IMR-90 (cell line): ENCODE results near the gene CSTB. TPM values are rescaled to one million over a fixed set of nuclear protein-coding genes. Genes with fewer than 3 reads are reported as not detected.

ENCODE experiments used
- ATAC-seq: fragments of 200-7000 bp; cut with Tn5 transposase; 2 replicates; pipeline ENCODE4 v1.9.1; 2020; ENCODE audit warnings: low read depth, mild to moderate bottlenecking, moderate library complexity
- BruUV-seq: library from RNA; stranded (reverse); fragments of 400-500 nt; replicated peaks from 2 replicates; lab custom pipeline; 2021; lab: Mats Ljungman, UMichigan
- CTCF ChIA-PET: fragments of 300-600 bp; formaldehyde crosslinking; extraction: SDS; loops from one replicate; lab custom pipeline; 2021; ENCODE audit warnings: antibody characterized with exemption; lab: Yijun Ruan, JAX
- POLR2A ChIA-PET: fragments of 300-600 bp; sonication (Branson Sonifier 250); formaldehyde crosslinking; loops from one replicate; lab custom pipeline; 2022; ENCODE audit warnings: antibody characterized with exemption; ENCODE audit not compliant: unreplicated experiment; lab: Charles Lee
- DNase-seq: peaks from one replicate; pipeline ENCODE4 v3.0.0; 2013
- H2AFZ ChIP-seq: replicated peaks from 2 replicates; pipeline ENCODE3; 2013; ENCODE audit warnings: low read length, mild to moderate bottlenecking; ENCODE audit not compliant: poor library complexity
- H2AK5ac ChIP-seq: 2 replicates; pipeline ENCODE4 v1.6.1; 2013; ENCODE audit warnings: low read depth, low read length, inconsistent platforms
- H2AK9ac ChIP-seq: replicated peaks from 2 replicates; pipeline ENCODE3; 2013; ENCODE audit warnings: mild to moderate bottlenecking, low read depth, low read length, moderate library complexity; ENCODE audit not compliant: poor library complexity
- H2BK120ac ChIP-seq: 2 replicates; pipeline ENCODE4 v1.6.1; 2013; ENCODE audit warnings: low read depth, low read length, inconsistent platforms
- H2BK15ac ChIP-seq: 3 replicates; pipeline ENCODE4 v1.6.1; 2013; ENCODE audit warnings: low read depth, low read length, inconsistent platforms
- H2BK20ac ChIP-seq: 2 replicates; pipeline ENCODE4 v1.6.1; 2013; ENCODE audit warnings: low read depth, mild to moderate bottlenecking, inconsistent platforms, low read length, moderate library complexity
- H2BK5ac ChIP-seq: 2 replicates; pipeline ENCODE4 v1.6.1; 2013; ENCODE audit warnings: mild to moderate bottlenecking, low read depth, low read length, inconsistent platforms; ENCODE audit not compliant: poor library complexity, severe bottlenecking
- H3K14ac ChIP-seq: replicated peaks from 2 replicates; pipeline ENCODE4 v1.6.1; 2013; ENCODE audit warnings: low read depth, low read length, inconsistent platforms
- H3K18ac ChIP-seq: 2 replicates; pipeline ENCODE4 v1.6.1; 2013; ENCODE audit warnings: low read depth, low read length, control low read depth
- H3K23ac ChIP-seq: 2 replicates; pipeline ENCODE4 v1.6.1; 2013; ENCODE audit warnings: low read depth, low read length, inconsistent platforms
- H3K27ac ChIP-seq: 2 replicates; pipeline ENCODE4 v1.5.1; 2013; ENCODE audit warnings: mild to moderate bottlenecking, control low read depth, low read length; ENCODE audit not compliant: insufficient read depth
- H3K27me3 ChIP-seq: 2 replicates; pipeline ENCODE4 v1.6.1; 2013; ENCODE audit warnings: low read length; ENCODE audit not compliant: control insufficient read depth, insufficient read depth
- H3K36me3 ChIP-seq: 2 replicates; pipeline ENCODE4 v1.6.1; 2013; ENCODE audit warnings: low read length, mixed read lengths; ENCODE audit not compliant: control insufficient read depth, insufficient read depth
- H3K4ac ChIP-seq: 2 replicates; pipeline ENCODE4 v1.6.1; 2013; ENCODE audit warnings: low read depth, low read length, inconsistent platforms
- H3K4me1 ChIP-seq: 2 replicates; pipeline ENCODE4 v1.6.1; 2013; ENCODE audit warnings: low read length, mixed read lengths; ENCODE audit not compliant: control insufficient read depth, insufficient read depth
- H3K4me2 ChIP-seq: 2 replicates; pipeline ENCODE4 v1.6.1; 2013; ENCODE audit warnings: low read depth, mild to moderate bottlenecking, control low read depth, low read length, moderate library complexity
- H3K4me3 ChIP-seq: 2 replicates; pipeline ENCODE4 v1.5.1; 2013; ENCODE audit warnings: low read depth, mild to moderate bottlenecking, control low read depth, low read length, moderate library complexity; ENCODE audit not compliant: insufficient read depth
- H3K56ac ChIP-seq: 2 replicates; pipeline ENCODE4 v1.6.1; 2013; ENCODE audit warnings: low read length, inconsistent platforms; ENCODE audit not compliant: insufficient read depth; ENCODE audit errors: extremely low read depth
- H3K79me1 ChIP-seq, 2 experiments: 2 replicates each; pipeline ENCODE4 v1.6.1; 2013; ENCODE audit warnings: low read length in 2 of 2, inconsistent platforms in 1 of 2, low read depth in 1 of 2
- H3K9ac ChIP-seq: 2 replicates; pipeline ENCODE4 v1.6.1; 2013; ENCODE audit warnings: low read depth, low read length, control low read depth
- H3K9me1 ChIP-seq: 2 replicates; pipeline ENCODE4 v1.6.1; 2013; ENCODE audit warnings: low read length, inconsistent platforms; ENCODE audit not compliant: insufficient read depth
- H3K9me3 ChIP-seq: 2 replicates; pipeline ENCODE4 v1.6.1; 2013; ENCODE audit warnings: low read length; ENCODE audit not compliant: control insufficient read depth, insufficient read depth
- H4K20me1 ChIP-seq: 2 replicates; pipeline ENCODE4 v1.6.1; 2013; ENCODE audit warnings: low read length, inconsistent platforms; ENCODE audit not compliant: insufficient read depth
- H4K5ac ChIP-seq: 2 replicates; pipeline ENCODE4 v1.6.1; 2013; ENCODE audit warnings: mild to moderate bottlenecking, low read depth, low read length, control low read depth
- H4K8ac ChIP-seq, 2 experiments: 2 replicates each; pipeline ENCODE4 v1.6.1; 2013; ENCODE audit warnings: low read depth in 2 of 2, low read length in 2 of 2, control low read depth in 1 of 2, inconsistent platforms in 1 of 2
- H4K91ac ChIP-seq: 2 replicates; pipeline ENCODE4 v1.6.1; 2013; ENCODE audit warnings: low read depth, low read length, inconsistent platforms; ENCODE audit not compliant: insufficient read depth
- CHD1 ChIP-seq: IDR thresholded peaks from 2 replicates; pipeline ENCODE4 v1.6.1; 2012; ENCODE audit warnings: low read depth, low read length, improper control_type of control experiment
- CTCF ChIP-seq: conservative IDR thresholded peaks from 2 replicates; pipeline ENCODE4 v1.5.1; 2012; ENCODE audit warnings: mild to moderate bottlenecking, low read depth, low read length, improper control_type of control experiment
- FOS ChIP-seq: fragments of 150-350 bp; IDR thresholded peaks from 2 replicates; pipeline ENCODE4 v1.6.1; 2016; ENCODE audit warnings: low read depth, low read length
- MAFK ChIP-seq: IDR thresholded peaks from 2 replicates; pipeline ENCODE4 v1.6.1; 2012; ENCODE audit warnings: low read depth, low read length, improper control_type of control experiment
- MAZ ChIP-seq: IDR thresholded peaks from 2 replicates; pipeline ENCODE4 v1.6.1; 2012; ENCODE audit warnings: low read depth, mild to moderate bottlenecking, low read length, improper control_type of control experiment, moderate library complexity, borderline replicate concordance
- RFX5 ChIP-seq: IDR thresholded peaks from 2 replicates; pipeline ENCODE4 v1.8.0; 2012; ENCODE audit warnings: low read depth, mild to moderate bottlenecking, low read length, moderate library complexity
- WGBS, 2 experiments: methylation state at CpG; one replicate each; pipeline versions ENCODE4 v1.1.5 to v1.1.7; 2013; ENCODE audit warnings: missing lambda C conversion rate in 2 of 2; ENCODE audit not compliant: insufficient read length in 1 of 2; ENCODE audit errors: extremely low coverage in 2 of 2; 5-methylcytosine and 5-hydroxymethylcytosine counted together
- dilution Hi-C: fragments of 300-500 bp; cut with HindIII; formaldehyde crosslinking; loops from one replicate; pipeline ENCODE4 v1.14.3; 2018; ENCODE audit warnings: low sequenced_read_pairs; ENCODE audit not compliant: unreplicated experiment
- in situ Hi-C: fragments of 300-500 bp; cut with MboI; formaldehyde crosslinking; loops from 3 replicates; pipeline ENCODE4 v1.14.3; 2019; ENCODE audit warnings: low sequenced_read_pairs, inconsistent platforms, mixed read lengths
- intact Hi-C: fragments of 100-400 bp; cut with micrococcal nuclease; formaldehyde crosslinking; loops from 2 replicates; pipeline ENCODE4 v1.10.0; 2022
- polyA plus RNA-seq, 3 experiments: library from polyadenylated mRNA; depleted of rRNA; stranded (reverse); fragments of >200 nt; gene quantifications; 2 replicates each; pipeline ENCODE4 v1.2.3, GENCODE V29; 2012; ENCODE audit warnings: low replicate concordance in 1 of 3
- total RNA-seq: library from RNA; depleted of rRNA; stranded (reverse); fragments of >200 nt; gene quantifications from 2 replicates; pipeline ENCODE4 v1.2.3, GENCODE V29; 2012
- TF ChIP-seq, protein P1 (sequence below): fragments of 150-350 bp; IDR thresholded peaks from 2 replicates; pipeline ENCODE4 v1.6.1; 2016; ENCODE audit warnings: low read depth, mild to moderate bottlenecking, low read length, moderate library complexity, borderline replicate concordance

Gene CSTB
- total and polyA plus RNA-seq, 2 of the 4 experiments (the other 2 are of a cell fraction): 6.1 to 71.7 TPM

DNA sequence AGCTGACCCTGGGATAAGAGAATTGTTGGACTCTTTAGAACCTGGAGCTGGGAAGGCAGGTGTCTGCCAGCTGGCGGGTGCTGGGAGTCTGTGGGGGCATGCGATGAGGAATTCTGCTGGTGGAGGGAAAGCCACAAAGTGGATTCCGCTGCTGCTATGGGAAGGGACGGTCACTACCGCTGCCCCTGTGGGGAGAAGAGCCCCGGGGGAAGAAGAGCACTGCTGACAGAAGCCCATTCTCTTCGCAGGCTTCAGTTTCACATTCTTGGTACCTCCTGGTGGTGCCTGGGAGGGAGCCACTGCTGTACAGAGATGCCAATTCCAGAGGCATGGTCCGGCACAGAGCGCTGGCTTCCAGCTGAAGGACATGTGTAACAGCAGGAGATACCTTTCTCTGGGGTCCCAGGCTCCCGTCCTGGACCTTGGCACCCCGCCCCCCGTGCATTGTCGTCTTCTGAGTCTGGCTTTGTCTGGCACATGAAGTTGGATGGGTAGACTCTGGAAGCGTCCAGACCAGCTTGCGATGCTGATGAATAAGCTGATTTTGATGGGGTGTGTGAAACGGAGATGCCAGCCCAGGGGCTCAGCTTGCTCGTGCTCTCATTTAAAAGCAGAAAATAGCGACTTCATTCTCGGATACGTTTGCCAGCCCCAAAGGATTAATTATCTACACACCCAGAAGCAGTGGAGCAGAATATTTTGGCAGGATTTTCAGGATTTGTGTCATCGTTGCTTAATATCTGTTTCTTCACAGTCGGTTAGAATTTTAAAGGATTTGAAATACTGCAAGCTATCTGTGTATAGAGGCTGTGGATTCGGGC, 44.0 kb downstream of the CSTB start:
- no peak overlapping the region for H3K9ac ChIP-seq
- in situ Hi-C loops (no loop called here), dilution Hi-C loops (no loop called here), intact Hi-C loops (no loop called here)
- peaks cover 38% of the 10 kb centered on the region for H3K4me1 ChIP-seq
- no peak overlapping the region for H4K8ac ChIP-seq
- no peak overlapping the region for H4K91ac ChIP-seq
- POLR2A ChIA-PET: no interaction called here
- no peak overlapping the region for H3K23ac ChIP-seq
- no peak overlapping the region for H3K56ac ChIP-seq
- H3K4ac ChIP-seq: no peak overlapping the region
- H2BK15ac ChIP-seq: no peak overlapping the region
- no peak overlapping the region for H2AK5ac ChIP-seq
- ATAC-seq (no peak), DNase-seq (no peak)
- CTCF ChIA-PET: no interaction called here
- H3K18ac ChIP-seq: no peak overlapping the region
- peak overlapping the region; percentile 60 for H2AK9ac ChIP-seq
- H4K5ac ChIP-seq: no peak overlapping the region
- H2BK120ac ChIP-seq: no peak overlapping the region
- WGBS, 2 experiments: 77% methylated on average over 6 of the region's 23 CpGs; no CpG with 5 or more reads in 1 of the 2 experiments
- no peak overlapping the region for H2AFZ ChIP-seq
- no peak overlapping the region for H3K4me2 ChIP-seq
- H3K9me3 ChIP-seq: no peaks in the 10 kb centered on the region
- H3K36me3 ChIP-seq: peaks cover 11% of the 10 kb centered on the region
- H3K79me1 ChIP-seq: peaks cover 26 to 95% of the 10 kb centered on the region in 2 experiments
- peaks cover 59% of the 10 kb centered on the region for H4K20me1 ChIP-seq
- H3K27ac ChIP-seq: no peak overlapping the region
- peaks cover 24% of the 10 kb centered on the region for H3K9me1 ChIP-seq
- H3K14ac ChIP-seq: no peak overlapping the region
- no peak overlapping the region for H2BK5ac ChIP-seq
- BruUV-seq: no TSS peak
- H3K4me3 ChIP-seq: no peak overlapping the region
- H3K27me3 ChIP-seq: no peaks in the 10 kb centered on the region
- TF ChIP-seq MAFK: no peak
- no peak for TF ChIP-seq CTCF
- no peak for TF ChIP-seq MAZ
- TF ChIP-seq, protein P1, sequence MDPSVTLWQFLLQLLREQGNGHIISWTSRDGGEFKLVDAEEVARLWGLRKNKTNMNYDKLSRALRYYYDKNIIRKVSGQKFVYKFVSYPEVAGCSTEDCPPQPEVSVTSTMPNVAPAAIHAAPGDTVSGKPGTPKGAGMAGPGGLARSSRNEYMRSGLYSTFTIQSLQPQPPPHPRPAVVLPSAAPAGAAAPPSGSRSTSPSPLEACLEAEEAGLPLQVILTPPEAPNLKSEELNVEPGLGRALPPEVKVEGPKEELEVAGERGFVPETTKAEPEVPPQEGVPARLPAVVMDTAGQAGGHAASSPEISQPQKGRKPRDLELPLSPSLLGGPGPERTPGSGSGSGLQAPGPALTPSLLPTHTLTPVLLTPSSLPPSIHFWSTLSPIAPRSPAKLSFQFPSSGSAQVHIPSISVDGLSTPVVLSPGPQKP: no peak
- TF ChIP-seq FOS: no peak
- no peak for TF ChIP-seq RFX5
- no peak for TF ChIP-seq CHD1
- H2BK20ac ChIP-seq: no peak overlapping the region
